GM20000 (cell line): Measurements from ENCODE around the gene PPP3R2.

Source experiments
- DNase-seq: peaks from one replicate; pipeline ENCODE4 v3.0.0; 2012; ENCODE audit warnings: low spot score
- CTCF ChIP-seq: IDR thresholded peaks from 2 replicates; pipeline ENCODE4 v1.5.1; 2012; ENCODE audit warnings: mild to moderate bottlenecking, control low read depth; ENCODE audit errors: extremely low read depth, missing control alignments

PPP3R2 gene

DNA sequence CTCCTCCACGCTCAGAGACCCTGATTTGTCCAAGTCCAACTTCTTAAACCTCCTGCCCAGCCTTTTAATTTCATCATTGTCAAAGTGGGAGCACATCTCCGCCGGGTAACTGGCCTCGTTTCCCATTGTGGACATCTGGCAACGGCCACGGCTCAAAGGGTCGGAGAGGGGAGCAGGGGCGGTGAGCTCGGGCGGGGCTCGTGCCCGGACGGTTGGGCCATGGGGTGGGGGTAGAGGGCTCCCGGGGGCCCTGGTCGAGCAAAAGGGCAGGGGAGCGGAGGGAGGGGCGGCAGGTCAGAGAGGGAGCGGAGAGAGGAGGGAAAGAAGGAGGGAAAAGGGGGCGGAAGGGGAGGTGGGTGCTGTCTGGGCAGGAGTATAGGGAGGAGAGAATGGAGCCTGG lies at the start of gene PPP3R2:
Gene PPP3R2 (minus strand): TSS at position 174 of the 400 bp plus-strand sequence. CDS start 48 bp downstream, at position 126.
- DNase-seq = no peak
- TF ChIP-seq CTCF = no peak

GRCh38 chr9:101639785-101640665 lies 45.3 kb upstream of the PPP3R2 start:
- no peak for DNase-seq
- TF ChIP-seq CTCF = no peak

DNA sequence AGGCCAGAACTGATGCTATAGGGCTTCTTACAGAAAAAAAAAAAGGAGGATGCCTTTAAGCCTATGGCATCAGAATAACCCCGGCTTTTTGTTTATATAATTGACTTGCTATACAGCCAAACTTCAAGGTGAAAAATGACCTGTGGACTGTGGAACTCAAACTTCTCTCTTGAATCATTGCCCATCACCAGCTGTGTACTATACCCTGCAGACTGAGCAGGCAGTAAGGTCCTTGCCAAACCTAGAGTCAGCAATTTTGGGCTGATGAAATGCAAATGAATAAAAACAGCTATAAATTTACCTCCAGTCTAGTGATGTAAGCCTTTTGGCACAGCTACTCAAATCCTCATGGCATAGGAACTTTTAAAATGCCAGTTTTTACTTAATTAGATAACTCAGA lies 44.5 kb upstream of the PPP3R2 start:
- DNase-seq = no peak
- no peak for TF ChIP-seq CTCF

DNA sequence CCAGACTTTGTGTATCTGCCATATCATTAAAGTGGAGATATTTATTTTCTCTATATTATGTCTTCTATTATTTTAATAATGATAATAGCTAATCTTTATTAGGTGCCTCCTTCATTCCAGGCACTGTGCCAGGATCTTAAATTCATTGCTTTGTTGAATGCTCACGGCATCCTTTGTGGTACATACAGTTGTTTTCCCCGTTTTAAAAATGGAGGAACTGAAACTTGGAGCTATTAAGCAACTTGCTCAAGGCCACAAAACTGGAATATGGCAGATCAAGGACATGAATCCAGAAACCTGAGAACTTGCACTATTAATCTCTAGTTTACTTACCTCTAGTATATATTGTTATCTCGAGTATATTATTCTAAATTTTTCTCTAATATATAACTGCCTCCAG lies 41.5 kb upstream of the PPP3R2 start:
- TF ChIP-seq CTCF = no peak
- DNase-seq = no peak

DNA sequence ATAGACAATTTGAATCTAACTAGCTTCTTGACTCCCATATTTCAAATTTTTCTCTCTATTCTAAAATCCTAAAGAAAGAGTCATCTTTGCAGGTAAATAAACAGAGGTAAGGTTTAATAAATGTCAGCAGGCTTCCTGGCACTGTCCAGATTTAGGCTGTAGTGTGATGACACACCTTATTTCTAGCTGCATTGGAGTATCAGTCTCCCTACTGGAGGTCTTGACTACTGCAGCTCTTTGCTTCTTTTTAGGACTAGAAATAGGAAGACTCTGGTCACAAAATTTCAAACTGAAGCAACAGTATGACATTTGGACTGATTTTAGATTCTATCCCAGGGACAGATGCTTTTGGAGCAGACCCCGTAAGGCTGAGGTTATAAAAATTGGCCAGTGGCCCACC lies 40.7 kb upstream of the PPP3R2 start:
- TF ChIP-seq CTCF = no peak
- no peak for DNase-seq

GRCh38 chr9:101634741-101635409 lies 40.1 kb upstream of the PPP3R2 start:
- TF ChIP-seq CTCF = no peak

DNA sequence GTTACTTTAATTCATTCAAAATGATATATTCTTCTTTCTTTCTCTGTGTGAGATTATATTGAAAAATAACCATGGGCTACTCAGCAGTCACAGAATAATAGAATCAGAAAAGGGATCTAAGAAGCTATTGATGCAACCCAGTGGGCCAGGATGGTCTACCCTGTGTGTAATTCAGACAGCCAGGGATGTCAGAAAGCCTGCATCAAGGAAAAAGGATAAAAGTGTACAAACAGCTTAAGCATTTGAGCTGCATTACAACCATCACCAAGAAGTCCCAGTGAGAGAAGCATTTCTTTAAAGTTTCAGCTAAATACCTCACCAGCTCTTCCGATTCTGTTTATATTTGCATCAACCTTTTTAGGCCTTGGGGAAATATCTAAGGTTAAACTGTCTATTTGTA lies 37.8 kb upstream of the PPP3R2 start:
- no peak for TF ChIP-seq CTCF
- DNase-seq = no peak

More at GRCh38 chr9:101634741-101635409, 40.1 kb upstream of the PPP3R2 start:
- DNase-seq = no peak
